ENCODE results near the gene ZBTB18. TPM values are rescaled to one million over a fixed set of nuclear protein-coding genes. Genes with fewer than 3 reads are reported as not detected.

Gene ZBTB18
- polyA plus RNA-seq, 2 of the 4 experiments (the other 2 are of a cell fraction): 9.7 to 9.9 TPM

GRCh38 chr1:244037252-244037651, 13.8 kb upstream of the ZBTB18 start:
- Histone ChIP-seq H3K4me2 (no peak overlapping the region), H3K9me3 (no peaks in the 10 kb centered on the region), H3K4me1 (0 out of 3 replicates have a peak, but pooled peaks cover 3% of the 10 kb centered on the region), H3K27ac (no peak overlapping the region), H3K4me3 (no peak overlapping the region)
- TF ChIP-seq PBX3 (IDR thresholded peaks at IDR 0.05) (no peak), FOSL2 (IDR thresholded peaks at IDR 0.05) (no peak), FOSL2 (CRISPR knock-in tag; IDR thresholded peaks at IDR 0.05) (no peak), KDM1A (IDR thresholded peaks at IDR 0.05; ENCODE audit: low read depth) (no peak), POLR2A (IDR thresholded peaks at IDR 0.05; ENCODE audit: low read length) (no peak), HDAC2 (IDR thresholded peaks at IDR 0.05) (no peak), JUNB (IDR thresholded peaks at IDR 0.05) (no peak), ZSCAN20 (CRISPR knock-in tag; IDR thresholded peaks at IDR 0.05) (no peak)
- ChIA-PET CTCF (no interaction called here), POLR2A (no interaction called here)
- DNase-seq (ENCODE audit: low read depth in 1 of 2, low spot score in 1 of 2) (no peak), ATAC-seq (no peak), FAIRE-seq (no peak)
- 84% methylated on average over 9 of the region's 9 CpGs for WGBS (ENCODE audit: missing lambda C conversion rate)

GRCh38 chr1:244041466-244042120, 9.5 kb upstream of the ZBTB18 start:
- DNase-seq (ENCODE audit: low read depth in 1 of 2, low spot score in 1 of 2): no peak
- 79% methylated on average over 4 of the region's 4 CpGs for WGBS (ENCODE audit: missing lambda C conversion rate)
- CTCF ChIA-PET: no interaction called here

GRCh38 chr1:244042293-244042692, 8.8 kb upstream of the ZBTB18 start:
- Histone ChIP-seq H3K4me2 (no peak overlapping the region), H3K4me3 (no peak overlapping the region), H3K4me1 (peaks cover 9% of the 10 kb centered on the region; the same call in 1 of the 3 replicates), H3K9me3 (no peaks in the 10 kb centered on the region), H3K27ac (no peak overlapping the region)
- no peak for ATAC-seq
- ChIA-PET POLR2A (no interaction called here), CTCF (no interaction called here)
- no peak for TF ChIP-seq KDM1A (IDR thresholded peaks at IDR 0.05; ENCODE audit: low read depth)
- no peak for TF ChIP-seq POLR2AphosphoS2 (conservative IDR thresholded peaks at IDR 0.05; ENCODE audit: low read length)
- TF ChIP-seq PBX3 (IDR thresholded peaks at IDR 0.05): no peak
- no peak for TF ChIP-seq SMC3 (IDR thresholded peaks at IDR 0.05)
- no peak for TF ChIP-seq ZNF302 (CRISPR knock-in tag; IDR thresholded peaks at IDR 0.05)
- no peak for TF ChIP-seq EHMT2 (IDR thresholded peaks at IDR 0.05; ENCODE audit: low read depth)
- no peak for TF ChIP-seq FOXS1 (CRISPR knock-in tag; IDR thresholded peaks at IDR 0.05)
- no peak for TF ChIP-seq HOXA7 (CRISPR knock-in tag; IDR thresholded peaks at IDR 0.05)
- TF ChIP-seq USF2 (IDR thresholded peaks at IDR 0.05): no peak
- no peak for TF ChIP-seq FOSL2 (IDR thresholded peaks at IDR 0.05)
- no peak for TF ChIP-seq FOSL2 (CRISPR knock-in tag; IDR thresholded peaks at IDR 0.05)
- TF ChIP-seq KDM5A (IDR thresholded peaks at IDR 0.05): no peak
- TF ChIP-seq CHD4 (IDR thresholded peaks at IDR 0.05; ENCODE audit: borderline replicate concordance): no peak
- TF ChIP-seq EP300 (IDR thresholded peaks at IDR 0.05): no peak
- no peak for TF ChIP-seq RCOR1 (IDR thresholded peaks at IDR 0.05; ENCODE audit: low read depth, low read length)
- no peak for TF ChIP-seq HDAC2 (IDR thresholded peaks at IDR 0.05)
- no peak for TF ChIP-seq RNF2 (IDR thresholded peaks at IDR 0.05; ENCODE audit: borderline replicate concordance, low read depth)
- no peak for TF ChIP-seq BHLHE40 (IDR thresholded peaks at IDR 0.05; ENCODE audit: low read depth, low read length)
- 93% methylated on average over 3 of the region's 3 CpGs for WGBS (ENCODE audit: missing lambda C conversion rate)
- no peak for DNase-seq (ENCODE audit: low read depth in 1 of 2, low spot score in 1 of 2)
- FAIRE-seq: no peak

More at GRCh38 chr1:244041466-244042120, 9.5 kb upstream of the ZBTB18 start:
- ATAC-seq (no peak), FAIRE-seq (no peak)
- Histone ChIP-seq H3K4me1 (peaks cover 3% of the 10 kb centered on the region; the same call in 1 of the 3 replicates), H3K9me3 (no peaks in the 10 kb centered on the region), H3K4me3 (no peak overlapping the region), H3K4me2 (no peak overlapping the region), H3K27ac (no peak overlapping the region)
- TF ChIP-seq PHF8 (IDR thresholded peaks at IDR 0.05; ENCODE audit: borderline replicate concordance, low read depth) (no peak), JUN (IDR thresholded peaks at IDR 0.05) (no peak), KDM5A (IDR thresholded peaks at IDR 0.05) (no peak), ZSCAN20 (CRISPR knock-in tag; IDR thresholded peaks at IDR 0.05) (no peak), USF2 (IDR thresholded peaks at IDR 0.05) (no peak), NR3C1 (IDR thresholded peaks at IDR 0.05) (no peak), GATA3 (IDR thresholded peaks at IDR 0.05; ENCODE audit: borderline replicate concordance) (no peak), JUNB (IDR thresholded peaks at IDR 0.05) (no peak), BCL3 (IDR thresholded peaks at IDR 0.05) (no peak), MAFK (IDR thresholded peaks at IDR 0.05; ENCODE audit: partially characterized antibody) (no peak), EP300 (IDR thresholded peaks at IDR 0.05) (no peak), CBX2 (IDR thresholded peaks at IDR 0.05; ENCODE audit: borderline replicate concordance, low read depth) (no peak), ESRRA (IDR thresholded peaks at IDR 0.05; ENCODE audit: borderline replicate concordance, low read length) (no peak), SREBF2 (IDR thresholded peaks at IDR 0.05) (no peak), CHD4 (IDR thresholded peaks at IDR 0.05; ENCODE audit: borderline replicate concordance) (no peak)
- POLR2A ChIA-PET: no interaction called here
